Cardiac septum (tissue), 1 donor: ENCODE data around the gene NR2C1. TPM values are rescaled to one million over a fixed set of nuclear protein-coding genes. Genes with fewer than 3 reads are reported as not detected.

Experiments
- DNase-seq: peaks from one replicate; pipeline ENCODE4 v3.0.0-alpha.2; 2020; ENCODE audit warnings: low spot score
- intact Hi-C: fragments of 100-400 bp; cut with DNase I; formaldehyde crosslinking; loops from one replicate; pipeline ENCODE4 v1.14.0; 2022
- total RNA-seq: library from RNA; stranded (reverse); fragmentation: NEBNext Ultra II Directional; extraction: Animal tissue kit (Norgen Biotek cat#: 25700); gene quantifications from one replicate; pipeline ENCODE4 v1.2.1, GENCODE V29; 2021
- donor health status: DM: no; HTN: no; CAD: no.

NR2C1 gene
- total RNA-seq, 1 donor from 2014 or later: 34.6 TPM

DNA sequence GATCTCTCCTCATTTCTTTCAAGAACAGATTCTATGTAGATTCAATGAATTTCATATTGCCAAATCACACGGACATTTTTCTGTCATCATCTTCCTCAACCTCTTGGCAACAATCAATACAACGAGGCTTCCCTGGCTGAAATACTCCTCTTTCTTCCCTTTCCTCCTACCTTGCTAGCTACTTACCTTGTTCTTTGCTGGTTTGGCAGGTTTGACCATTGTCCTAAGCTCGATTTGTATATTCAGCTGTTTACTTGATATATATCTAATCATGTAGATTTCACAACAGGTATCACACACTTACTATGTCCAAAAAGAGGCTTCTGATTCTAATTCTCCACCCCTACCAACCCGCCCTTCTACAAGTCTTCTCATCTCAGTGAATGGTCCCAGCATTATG lies 93.5 kb downstream of the NR2C1 start:
- intact Hi-C loops: loop anchor here (10.0 kb wide), 2 partner anchors 105 to 435 kb away; no protein-coding TSS in a partner anchor

DNA sequence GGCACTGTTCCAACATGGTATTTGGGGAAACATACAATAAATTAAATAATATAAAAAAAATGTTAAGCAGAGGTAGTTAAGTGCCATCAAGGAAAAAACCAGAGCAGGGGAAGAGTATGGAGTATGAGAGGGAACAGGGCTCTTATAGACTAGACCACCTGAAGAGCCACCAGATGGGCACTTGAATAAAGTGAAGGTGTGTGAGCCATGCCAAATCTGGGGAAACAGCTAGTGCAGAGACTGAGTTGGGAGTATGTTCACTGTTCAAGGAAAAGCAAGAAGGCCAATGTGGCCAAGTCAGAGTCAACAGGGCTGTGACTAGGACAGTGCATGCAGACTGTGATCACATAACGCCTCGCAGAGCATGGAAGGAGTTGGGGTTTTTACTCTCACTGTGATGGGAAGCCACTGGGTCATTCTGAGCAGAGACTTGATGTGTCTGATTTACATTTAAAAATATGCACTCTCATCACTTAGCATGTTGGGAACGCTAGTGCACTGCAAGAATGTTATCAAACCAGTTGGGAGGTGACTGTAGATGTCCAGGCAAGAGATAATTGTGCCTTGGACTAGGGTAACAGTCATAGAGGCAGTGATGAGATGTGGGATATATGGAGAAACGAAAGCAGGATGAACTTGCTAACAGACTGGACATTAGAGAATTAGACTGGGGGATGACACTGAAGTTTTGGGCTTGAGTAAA lies 95.5 kb downstream of the NR2C1 start:
- DNase-seq: no peak
- intact Hi-C loops: loop anchor here (10.0 kb wide), 1 partner anchor 103 kb away; no protein-coding TSS in a partner anchor

More for the DNA sequence above, 93.5 kb downstream of the NR2C1 start:
- DNase-seq: no peak

DNA sequence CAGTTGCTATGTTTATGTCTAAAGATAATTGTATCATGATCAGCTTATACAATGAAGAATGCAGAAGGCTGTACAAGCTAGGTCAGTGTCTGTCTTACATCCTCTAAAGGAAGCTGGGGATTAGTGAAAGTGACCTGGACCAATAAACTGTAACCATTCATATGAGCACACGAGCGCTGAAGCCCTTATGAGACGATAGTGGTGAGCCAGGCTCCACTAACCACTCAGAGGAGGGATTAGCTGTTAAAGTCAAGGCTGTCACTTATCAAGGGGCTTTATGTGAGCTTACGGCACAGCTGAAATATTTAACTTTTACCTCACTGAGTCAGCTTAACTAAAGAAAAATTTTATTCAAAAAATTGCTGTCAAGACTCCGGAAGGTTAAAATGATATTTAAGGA lies 100.2 kb downstream of the NR2C1 start:
- intact Hi-C loops: loop anchor here (10.0 kb wide), 1 partner anchor 98 kb away; no protein-coding TSS in a partner anchor
- no peak for DNase-seq

GRCh38 chr12:94972795-94973194 lies 100.6 kb downstream of the NR2C1 start:
- DNase-seq: no peak
- intact Hi-C loops: loop anchor here (10.0 kb wide), 1 partner anchor 98 kb away; no protein-coding TSS in a partner anchor

GRCh38 chr12:94971923-94972322 lies 101.5 kb downstream of the NR2C1 start:
- intact Hi-C loops: loop anchor here (10.0 kb wide), 1 partner anchor 97 kb away; no protein-coding TSS in a partner anchor
- no peak for DNase-seq

- intact Hi-C loops: loop anchor here (10.0 kb wide), 1 partner anchor 96 kb away; no protein-coding TSS in a partner anchor
- DNase-seq: no peak
Observed at GRCh38 chr12:94970560-94970959, 102.9 kb downstream of the NR2C1 start.

Other genes with a start within 250 kb of the NR2C1 start
- gene NDUFA12, start 69.9 kb downstream of the NR2C1 start, total RNA-seq: 228 TPM
- 19.9 TPM for gene FGD6, start 143.8 kb upstream of the NR2C1 start, total RNA-seq
- gene VEZT, start 144.2 kb upstream of the NR2C1 start, total RNA-seq: 77.4 TPM